WTC11 (cell line): ENCODE data around the gene MERTK. TPM values are rescaled to one million over a fixed set of nuclear protein-coding genes. Genes with fewer than 3 reads are reported as not detected.

Source experiments
- ATAC-seq: fragments of 200-7000 bp; cut with Tn5 transposase; 2 replicates; pipeline ENCODE4 v1.10.0; 2021; ENCODE audit warnings: mild to moderate bottlenecking, moderate library complexity
- CTCF ChIA-PET: fragments of 300-600 bp; sonication (Branson Sonifier 250); formaldehyde crosslinking; loops from one replicate; lab custom pipeline; 2021; ENCODE audit warnings: antibody characterized with exemption; lab: Charles Lee
- POLR2A ChIA-PET: fragments of 350-600 bp; sonication (Branson Sonifier 250); formaldehyde crosslinking; loops from one replicate; lab custom pipeline; 2021; ENCODE audit warnings: antibody characterized with exemption; lab: Charles Lee
- DNase-seq: peaks from one replicate; pipeline ENCODE4 v3.0.0; 2021; ENCODE audit warnings: low spot score
- H3K27ac Mint-ChIP-seq: 2 replicates; pipeline ENCODE4 v1.8.0; 2021; ENCODE audit warnings: mixed read lengths
- H3K27me3 Mint-ChIP-seq: 2 replicates; pipeline ENCODE4 v1.8.0; 2021; ENCODE audit warnings: low read depth, mild to moderate bottlenecking, moderate library complexity, mixed read lengths
- H3K36me3 Mint-ChIP-seq: 2 replicates; pipeline ENCODE4 v1.8.0; 2021; ENCODE audit warnings: mixed read lengths
- H3K4me1 Mint-ChIP-seq: 2 replicates; pipeline ENCODE4 v1.8.0; 2022; ENCODE audit warnings: mixed read lengths
- H3K4me3 Mint-ChIP-seq: 2 replicates; pipeline ENCODE4 v1.8.0; 2021; ENCODE audit warnings: mild to moderate bottlenecking, moderate library complexity, mixed read lengths
- H3K9me3 Mint-ChIP-seq: 2 replicates; pipeline ENCODE4 v1.8.0; 2021; ENCODE audit warnings: mixed read lengths
- ATF1 ChIP-seq: sonication (generic); formaldehyde crosslinking; IDR thresholded peaks from 2 replicates; pipeline ENCODE4 v1.8.1; 2023; ENCODE audit warnings: mild to moderate bottlenecking, moderate library complexity, missing genetic modification reagents
- ATF3 ChIP-seq: sonication (generic); formaldehyde crosslinking; conservative IDR thresholded peaks from 2 replicates; pipeline ENCODE4 v1.8.1; 2022; ENCODE audit warnings: mild to moderate bottlenecking, missing genetic modification reagents
- CBFB ChIP-seq: sonication (generic); formaldehyde crosslinking; IDR thresholded peaks from 2 replicates; pipeline ENCODE4 v1.8.1; 2022; ENCODE audit warnings: mild to moderate bottlenecking, low read depth, missing genetic modification reagents
- E2F4 ChIP-seq: sonication (generic); formaldehyde crosslinking; IDR thresholded peaks from 2 replicates; pipeline ENCODE4 v1.8.1; 2022; ENCODE audit warnings: low read depth, mild to moderate bottlenecking, moderate library complexity, missing genetic modification reagents, borderline replicate concordance
- EMX1 ChIP-seq: fragments of 250-450 bp; sonication (Bioruptor Pico); IDR thresholded peaks from 2 replicates; pipeline ENCODE4 v1.8.0; 2021; ENCODE audit warnings: mild to moderate bottlenecking
- ERG ChIP-seq: fragments of 250-450 bp; sonication (Bioruptor Pico); IDR thresholded peaks from 2 replicates; pipeline ENCODE4 v1.8.0; 2021; ENCODE audit warnings: mild to moderate bottlenecking
- GABPB1 ChIP-seq: sonication (generic); formaldehyde crosslinking; IDR thresholded peaks from 2 replicates; pipeline ENCODE4 v1.8.1; 2023; ENCODE audit warnings: mild to moderate bottlenecking, missing genetic modification reagents
- GTF2I ChIP-seq: fragments of 250-450 bp; sonication (Bioruptor Pico); conservative IDR thresholded peaks from 2 replicates; pipeline ENCODE4 v1.4.0; 2021; ENCODE audit warnings: mild to moderate bottlenecking
- JUN ChIP-seq: sonication (generic); formaldehyde crosslinking; IDR thresholded peaks from 2 replicates; pipeline ENCODE4 v1.8.0; 2023; ENCODE audit warnings: mild to moderate bottlenecking, missing genetic modification reagents
- KAT7 ChIP-seq: sonication (generic); formaldehyde crosslinking; IDR thresholded peaks from 2 replicates; pipeline ENCODE4 v1.8.1; 2023; ENCODE audit warnings: missing genetic modification reagents, mild to moderate bottlenecking, borderline replicate concordance
- MXD4 ChIP-seq: fragments of 250-450 bp; sonication (Bioruptor Pico); IDR thresholded peaks from 2 replicates; pipeline ENCODE4 v1.8.0; 2021; ENCODE audit warnings: mild to moderate bottlenecking, moderate library complexity, borderline replicate concordance
- NR2C2 ChIP-seq: sonication (generic); formaldehyde crosslinking; IDR thresholded peaks from 2 replicates; pipeline ENCODE4 v1.8.0; 2022; ENCODE audit warnings: mild to moderate bottlenecking, missing genetic modification reagents
- PRRX2 ChIP-seq: fragments of 250-450 bp; sonication (Bioruptor Pico); IDR thresholded peaks from 2 replicates; pipeline ENCODE4 v1.8.0; 2021; ENCODE audit warnings: mild to moderate bottlenecking
- USF1 ChIP-seq: sonication (generic); formaldehyde crosslinking; IDR thresholded peaks from 2 replicates; pipeline ENCODE4 v1.8.0; 2022; ENCODE audit warnings: mild to moderate bottlenecking, missing genetic modification reagents
- ZNF425 ChIP-seq: fragments of 250-450 bp; sonication (Bioruptor Pico); conservative IDR thresholded peaks from 2 replicates; pipeline ENCODE4 v1.9.0; 2021; ENCODE audit warnings: mild to moderate bottlenecking
- total RNA-seq: library from RNA; stranded (reverse); gene quantifications from 3 replicates; pipeline ENCODE4 v1.2.3, GENCODE V29; 2021
- TF ChIP-seq, protein P1 (sequence below): sonication (generic); formaldehyde crosslinking; IDR thresholded peaks from 2 replicates; pipeline ENCODE4 v1.8.1; 2023; ENCODE audit warnings: mild to moderate bottlenecking, missing genetic modification reagents
- TF ChIP-seq, protein P2 (sequence below): sonication (generic); formaldehyde crosslinking; IDR thresholded peaks from 2 replicates; pipeline ENCODE4 v1.8.1; 2023; ENCODE audit warnings: mild to moderate bottlenecking, missing genetic modification reagents, borderline replicate concordance
- TF ChIP-seq, protein P3 (sequence below): fragments of 250-450 bp; sonication (Bioruptor Pico); IDR thresholded peaks from 2 replicates; pipeline ENCODE4 v1.9.0; 2021; ENCODE audit warnings: mild to moderate bottlenecking
- TF ChIP-seq, protein P4 (sequence below): sonication (generic); formaldehyde crosslinking; IDR thresholded peaks from 2 replicates; pipeline ENCODE4 v1.8.0; 2023; ENCODE audit warnings: missing genetic modification reagents
- TF ChIP-seq, protein P5 (sequence below): fragments of 200-600 bp; IDR thresholded peaks from 2 replicates; pipeline ENCODE4 v1.8.0; 2022; ENCODE audit warnings: antibody characterized with exemption

MERTK gene
- total RNA-seq, 1 experiment from 2014 or later = 6.9 TPM

- TF ChIP-seq, protein P1, sequence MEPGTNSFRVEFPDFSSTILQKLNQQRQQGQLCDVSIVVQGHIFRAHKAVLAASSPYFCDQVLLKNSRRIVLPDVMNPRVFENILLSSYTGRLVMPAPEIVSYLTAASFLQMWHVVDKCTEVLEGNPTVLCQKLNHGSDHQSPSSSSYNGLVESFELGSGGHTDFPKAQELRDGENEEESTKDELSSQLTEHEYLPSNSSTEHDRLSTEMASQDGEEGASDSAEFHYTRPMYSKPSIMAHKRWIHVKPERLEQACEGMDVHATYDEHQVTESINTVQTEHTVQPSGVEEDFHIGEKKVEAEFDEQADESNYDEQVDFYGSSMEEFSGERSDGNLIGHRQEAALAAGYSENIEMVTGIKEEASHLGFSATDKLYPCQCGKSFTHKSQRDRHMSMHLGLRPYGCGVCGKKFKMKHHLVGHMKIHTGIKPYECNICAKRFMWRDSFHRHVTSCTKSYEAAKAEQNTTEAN (CRISPR knock-in tag) = no peak
- TF ChIP-seq ZNF425 (CRISPR knock-in tag) (no peak), ATF1 (CRISPR knock-in tag) (no peak)
Measured at GRCh38 chr2:111900859-111901258, 2.5 kb downstream of the MERTK start (continued).

DNA sequence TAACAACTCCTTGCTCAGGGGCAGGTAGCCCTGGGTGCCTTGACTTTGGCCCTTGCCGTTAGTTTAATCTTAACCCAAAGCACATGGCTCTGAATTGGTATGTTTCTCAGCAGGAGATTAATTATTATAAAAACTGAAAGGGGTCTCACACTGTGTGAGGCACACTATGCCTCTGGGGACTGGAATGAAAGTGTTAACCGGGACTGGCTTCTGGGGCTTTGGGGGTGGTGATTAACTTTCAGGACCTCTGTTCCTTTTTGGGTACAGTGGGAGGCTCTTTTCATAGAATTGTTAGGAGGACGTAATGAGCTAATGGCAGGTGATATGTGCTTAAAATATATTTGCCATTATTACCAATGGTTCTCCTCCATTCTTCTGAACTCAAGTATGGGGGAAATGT, 5.1 kb downstream of the MERTK start:
- DNase-seq = no peak
- peaks cover 55% of the 10 kb centered on the region for H3K4me1 Mint-ChIP-seq
- TF ChIP-seq KAT7 (CRISPR knock-in tag) (no peak), PRRX2 (CRISPR knock-in tag) (no peak), E2F4 (CRISPR knock-in tag) (no peak), EMX1 (CRISPR knock-in tag) (no peak), GTF2I (CRISPR knock-in tag) (no peak), CBFB (CRISPR knock-in tag) (no peak), JUN (CRISPR knock-in tag) (no peak), USF1 (no peak), ATF3 (CRISPR knock-in tag) (no peak), MXD4 (CRISPR knock-in tag) (no peak), NR2C2 (CRISPR knock-in tag) (no peak), GABPB1 (CRISPR knock-in tag) (no peak), ERG (CRISPR knock-in tag) (no peak)
- TF ChIP-seq, protein P2, sequence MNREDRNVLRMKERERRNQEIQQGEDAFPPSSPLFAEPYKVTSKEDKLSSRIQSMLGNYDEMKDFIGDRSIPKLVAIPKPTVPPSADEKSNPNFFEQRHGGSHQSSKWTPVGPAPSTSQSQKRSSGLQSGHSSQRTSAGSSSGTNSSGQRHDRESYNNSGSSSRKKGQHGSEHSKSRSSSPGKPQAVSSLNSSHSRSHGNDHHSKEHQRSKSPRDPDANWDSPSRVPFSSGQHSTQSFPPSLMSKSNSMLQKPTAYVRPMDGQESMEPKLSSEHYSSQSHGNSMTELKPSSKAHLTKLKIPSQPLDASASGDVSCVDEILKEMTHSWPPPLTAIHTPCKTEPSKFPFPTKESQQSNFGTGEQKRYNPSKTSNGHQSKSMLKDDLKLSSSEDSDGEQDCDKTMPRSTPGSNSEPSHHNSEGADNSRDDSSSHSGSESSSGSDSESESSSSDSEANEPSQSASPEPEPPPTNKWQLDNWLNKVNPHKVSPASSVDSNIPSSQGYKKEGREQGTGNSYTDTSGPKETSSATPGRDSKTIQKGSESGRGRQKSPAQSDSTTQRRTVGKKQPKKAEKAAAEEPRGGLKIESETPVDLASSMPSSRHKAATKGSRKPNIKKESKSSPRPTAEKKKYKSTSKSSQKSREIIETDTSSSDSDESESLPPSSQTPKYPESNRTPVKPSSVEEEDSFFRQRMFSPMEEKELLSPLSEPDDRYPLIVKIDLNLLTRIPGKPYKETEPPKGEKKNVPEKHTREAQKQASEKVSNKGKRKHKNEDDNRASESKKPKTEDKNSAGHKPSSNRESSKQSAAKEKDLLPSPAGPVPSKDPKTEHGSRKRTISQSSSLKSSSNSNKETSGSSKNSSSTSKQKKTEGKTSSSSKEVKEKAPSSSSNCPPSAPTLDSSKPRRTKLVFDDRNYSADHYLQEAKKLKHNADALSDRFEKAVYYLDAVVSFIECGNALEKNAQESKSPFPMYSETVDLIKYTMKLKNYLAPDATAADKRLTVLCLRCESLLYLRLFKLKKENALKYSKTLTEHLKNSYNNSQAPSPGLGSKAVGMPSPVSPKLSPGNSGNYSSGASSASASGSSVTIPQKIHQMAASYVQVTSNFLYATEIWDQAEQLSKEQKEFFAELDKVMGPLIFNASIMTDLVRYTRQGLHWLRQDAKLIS (CRISPR knock-in tag) = no peak
- TF ChIP-seq, protein P3, sequence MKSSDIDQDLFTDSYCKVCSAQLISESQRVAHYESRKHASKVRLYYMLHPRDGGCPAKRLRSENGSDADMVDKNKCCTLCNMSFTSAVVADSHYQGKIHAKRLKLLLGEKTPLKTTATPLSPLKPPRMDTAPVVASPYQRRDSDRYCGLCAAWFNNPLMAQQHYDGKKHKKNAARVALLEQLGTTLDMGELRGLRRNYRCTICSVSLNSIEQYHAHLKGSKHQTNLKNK (CRISPR knock-in tag) = no peak
- TF ChIP-seq, protein P4, sequence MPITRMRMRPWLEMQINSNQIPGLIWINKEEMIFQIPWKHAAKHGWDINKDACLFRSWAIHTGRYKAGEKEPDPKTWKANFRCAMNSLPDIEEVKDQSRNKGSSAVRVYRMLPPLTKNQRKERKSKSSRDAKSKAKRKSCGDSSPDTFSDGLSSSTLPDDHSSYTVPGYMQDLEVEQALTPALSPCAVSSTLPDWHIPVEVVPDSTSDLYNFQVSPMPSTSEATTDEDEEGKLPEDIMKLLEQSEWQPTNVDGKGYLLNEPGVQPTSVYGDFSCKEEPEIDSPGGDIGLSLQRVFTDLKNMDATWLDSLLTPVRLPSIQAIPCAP (CRISPR knock-in tag) = no peak
- TF ChIP-seq, protein P5, sequence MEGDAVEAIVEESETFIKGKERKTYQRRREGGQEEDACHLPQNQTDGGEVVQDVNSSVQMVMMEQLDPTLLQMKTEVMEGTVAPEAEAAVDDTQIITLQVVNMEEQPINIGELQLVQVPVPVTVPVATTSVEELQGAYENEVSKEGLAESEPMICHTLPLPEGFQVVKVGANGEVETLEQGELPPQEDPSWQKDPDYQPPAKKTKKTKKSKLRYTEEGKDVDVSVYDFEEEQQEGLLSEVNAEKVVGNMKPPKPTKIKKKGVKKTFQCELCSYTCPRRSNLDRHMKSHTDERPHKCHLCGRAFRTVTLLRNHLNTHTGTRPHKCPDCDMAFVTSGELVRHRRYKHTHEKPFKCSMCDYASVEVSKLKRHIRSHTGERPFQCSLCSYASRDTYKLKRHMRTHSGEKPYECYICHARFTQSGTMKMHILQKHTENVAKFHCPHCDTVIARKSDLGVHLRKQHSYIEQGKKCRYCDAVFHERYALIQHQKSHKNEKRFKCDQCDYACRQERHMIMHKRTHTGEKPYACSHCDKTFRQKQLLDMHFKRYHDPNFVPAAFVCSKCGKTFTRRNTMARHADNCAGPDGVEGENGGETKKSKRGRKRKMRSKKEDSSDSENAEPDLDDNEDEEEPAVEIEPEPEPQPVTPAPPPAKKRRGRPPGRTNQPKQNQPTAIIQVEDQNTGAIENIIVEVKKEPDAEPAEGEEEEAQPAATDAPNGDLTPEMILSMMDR = no peak
- TF ChIP-seq, all 79 proteins: peak for 0
- ATAC-seq = no peak
- Mint-ChIP-seq H3K4me3 (no peak overlapping the region), H3K36me3 (no peaks in the 10 kb centered on the region), H3K9me3 (no peaks in the 10 kb centered on the region), H3K27me3 (peaks cover 19% of the 10 kb centered on the region), H3K27ac (no peak overlapping the region)
- ChIA-PET POLR2A (interaction anchor here (0.5 to 0.8 kb wide), 2 partner anchors 12 to 1897 kb away, joined by 4 read pairs; no protein-coding TSS in a partner anchor), CTCF (interaction anchor here (0.8 to 1.6 kb wide), 2 partner anchors 16 kb away, joined by 3 read pairs; no protein-coding TSS in a partner anchor)
